ENCODE measurements around the gene CA9.

CA9 gene

GRCh38 chr9:35723908-35724307, 50.2 kb downstream of the CA9 start:
- Histone ChIP-seq H3K4me3 (ENCODE audit: low read length) (no peak overlapping the region), H3K27me3 (ENCODE audit: insufficient read depth, low read length) (no peaks in the 10 kb centered on the region), H3K4me1 (ENCODE audit: insufficient read depth, low read length) (peaks cover 24% of the 10 kb centered on the region), H3K9me3 (ENCODE audit: insufficient read depth, low read depth, low read length) (no peaks in the 10 kb centered on the region), H3K9ac (ENCODE audit: low read depth, low read length) (no peak overlapping the region), H3K36me3 (ENCODE audit: insufficient read depth, low read length) (peaks cover 64% of the 10 kb centered on the region), H3K27ac (ENCODE audit: low read depth, low read length) (no peak overlapping the region)
- WGBS, result 96% methylated on average over 8 of the region's 8 CpGs

GRCh38 chr9:35725362-35725761, 51.6 kb downstream of the CA9 start:
- no peaks in the 10 kb centered on the region for H3K9me3 ChIP-seq (ENCODE audit: insufficient read depth, low read depth, low read length)
- 94% methylated on average over 11 of the region's 11 CpGs for WGBS
- no peak overlapping the region for H3K9ac ChIP-seq (ENCODE audit: low read depth, low read length)
- H3K27ac ChIP-seq (ENCODE audit: low read depth, low read length), result no peak overlapping the region
- no peak overlapping the region for H3K4me3 ChIP-seq (ENCODE audit: low read length)
- peaks cover 50% of the 10 kb centered on the region for H3K36me3 ChIP-seq (ENCODE audit: insufficient read depth, low read length)
- no peaks in the 10 kb centered on the region for H3K27me3 ChIP-seq (ENCODE audit: insufficient read depth, low read length)
- H3K4me1 ChIP-seq (ENCODE audit: insufficient read depth, low read length), result peaks cover 37% of the 10 kb centered on the region

GRCh38 chr9:35726931-35727330, 53.2 kb downstream of the CA9 start:
- WGBS, result 78% methylated on average over 3 of the region's 3 CpGs
- peak overlapping the region; percentile 87 for H3K27ac ChIP-seq (ENCODE audit: low read depth, low read length)
- no peaks in the 10 kb centered on the region for H3K27me3 ChIP-seq (ENCODE audit: insufficient read depth, low read length)
- peaks cover 34% of the 10 kb centered on the region for H3K36me3 ChIP-seq (ENCODE audit: insufficient read depth, low read length)
- H3K4me1 ChIP-seq (ENCODE audit: insufficient read depth, low read length), result peaks cover 48% of the 10 kb centered on the region
- no peak overlapping the region for H3K4me3 ChIP-seq (ENCODE audit: low read length)
- peak overlapping the region; percentile 64; the same call in 1 of the 2 replicates for H3K9ac ChIP-seq (ENCODE audit: low read depth, low read length)
- no peaks in the 10 kb centered on the region for H3K9me3 ChIP-seq (ENCODE audit: insufficient read depth, low read depth, low read length)

- peaks cover 48% of the 10 kb centered on the region for H3K4me1 ChIP-seq (ENCODE audit: insufficient read depth, low read length)
- H3K4me3 ChIP-seq (ENCODE audit: low read length), result peak overlapping the region; percentile 88
- H3K9me3 ChIP-seq (ENCODE audit: insufficient read depth, low read depth, low read length), result no peaks in the 10 kb centered on the region
- H3K36me3 ChIP-seq (ENCODE audit: insufficient read depth, low read length), result peaks cover 27% of the 10 kb centered on the region
- peak overlapping the region; percentile 64 for H3K9ac ChIP-seq (ENCODE audit: low read depth, low read length)
- H3K27ac ChIP-seq (ENCODE audit: low read depth, low read length), result peak overlapping the region; percentile 87
- no peaks in the 10 kb centered on the region for H3K27me3 ChIP-seq (ENCODE audit: insufficient read depth, low read length)
- 43% methylated on average over 5 of the region's 5 CpGs for WGBS
Observed at GRCh38 chr9:35727676-35728040, 53.9 kb downstream of the CA9 start.

- Histone ChIP-seq H3K4me3 (ENCODE audit: low read length) (peak overlapping the region; percentile 88), H3K27ac (ENCODE audit: low read depth, low read length) (peak overlapping the region; percentile 87)
Observed at GRCh38 chr9:35728041-35728971, 54.6 kb downstream of the CA9 start.

GRCh38 chr9:35729101-35729500, 55.4 kb downstream of the CA9 start:
- Histone ChIP-seq H3K27me3 (ENCODE audit: insufficient read depth, low read length) (no peaks in the 10 kb centered on the region), H3K4me3 (ENCODE audit: low read length) (peak overlapping the region; percentile 88), H3K27ac (ENCODE audit: low read depth, low read length) (peak overlapping the region; percentile 87), H3K9ac (ENCODE audit: low read depth, low read length) (no peak overlapping the region; the same call in 1 of the 2 replicates), H3K9me3 (ENCODE audit: insufficient read depth, low read depth, low read length) (no peaks in the 10 kb centered on the region), H3K36me3 (ENCODE audit: insufficient read depth, low read length) (peaks cover 21% of the 10 kb centered on the region), H3K4me1 (ENCODE audit: insufficient read depth, low read length) (peaks cover 54% of the 10 kb centered on the region)
- WGBS, result 80% methylated on average over 3 of the region's 3 CpGs

More at GRCh38 chr9:35728041-35728971, 54.6 kb downstream of the CA9 start:
- Histone ChIP-seq H3K36me3 (ENCODE audit: insufficient read depth, low read length) (peaks cover 23% of the 10 kb centered on the region), H3K4me1 (ENCODE audit: insufficient read depth, low read length) (peaks cover 50% of the 10 kb centered on the region), H3K27me3 (ENCODE audit: insufficient read depth, low read length) (no peaks in the 10 kb centered on the region), H3K9me3 (ENCODE audit: insufficient read depth, low read depth, low read length) (no peaks in the 10 kb centered on the region), H3K9ac (ENCODE audit: low read depth, low read length) (peak overlapping the region; percentile 66; the same call in 1 of the 2 replicates)
- WGBS, result 16% methylated on average over 10 of the region's 10 CpGs

GRCh38 chr9:35729700-35730485, 56.2 kb downstream of the CA9 start:
- Histone ChIP-seq H3K9me3 (ENCODE audit: insufficient read depth, low read depth, low read length) (no peaks in the 10 kb centered on the region), H3K27ac (ENCODE audit: low read depth, low read length) (peak overlapping the region; percentile 87; the same call in 1 of the 2 replicates), H3K4me1 (ENCODE audit: insufficient read depth, low read length) (peaks cover 54% of the 10 kb centered on the region), H3K9ac (ENCODE audit: low read depth, low read length) (no peak overlapping the region; the same call in 1 of the 2 replicates), H3K36me3 (ENCODE audit: insufficient read depth, low read length) (peaks cover 19% of the 10 kb centered on the region), H3K27me3 (ENCODE audit: insufficient read depth, low read length) (no peaks in the 10 kb centered on the region), H3K4me3 (ENCODE audit: low read length) (peak overlapping the region; percentile 88)
- WGBS, result 25% methylated on average over 6 of the region's 6 CpGs

- H3K4me3 ChIP-seq (ENCODE audit: low read length), result peak overlapping the region; percentile 88
- H3K27ac ChIP-seq (ENCODE audit: low read depth, low read length), result peak overlapping the region; percentile 26; the same call in 1 of the 2 replicates
- H3K9ac ChIP-seq (ENCODE audit: low read depth, low read length), result no peak overlapping the region
- peaks cover 19% of the 10 kb centered on the region for H3K36me3 ChIP-seq (ENCODE audit: insufficient read depth, low read length)
- no peaks in the 10 kb centered on the region for H3K9me3 ChIP-seq (ENCODE audit: insufficient read depth, low read depth, low read length)
- H3K4me1 ChIP-seq (ENCODE audit: insufficient read depth, low read length), result peaks cover 54% of the 10 kb centered on the region
- 81% methylated on average over 2 of the region's 2 CpGs for WGBS
- H3K27me3 ChIP-seq (ENCODE audit: insufficient read depth, low read length), result no peaks in the 10 kb centered on the region
Observed at GRCh38 chr9:35730486-35730854, 56.7 kb downstream of the CA9 start.
